ENCODE measurements around the gene AGBL1.

DNA sequence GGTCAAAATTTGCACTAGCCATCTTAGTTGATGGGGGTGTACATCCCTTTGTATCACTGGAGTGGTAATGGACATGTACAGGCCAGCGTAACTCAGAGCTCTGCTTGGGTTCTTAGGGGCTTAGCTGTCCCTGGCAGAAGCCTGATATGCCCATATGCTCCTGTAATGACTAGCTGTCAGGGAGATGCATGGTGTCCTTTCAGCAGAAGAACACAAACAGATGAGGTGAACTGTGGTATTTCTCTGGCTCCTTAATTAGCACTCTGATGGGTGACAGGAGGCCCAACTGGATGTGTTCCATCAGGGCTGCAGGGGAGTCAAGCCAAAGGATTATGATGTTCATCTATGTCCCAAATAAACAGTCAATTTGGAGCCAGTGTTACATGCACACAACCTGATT, 774.5 kb downstream of the AGBL1 start:
- TF ChIP-seq, protein P1, sequence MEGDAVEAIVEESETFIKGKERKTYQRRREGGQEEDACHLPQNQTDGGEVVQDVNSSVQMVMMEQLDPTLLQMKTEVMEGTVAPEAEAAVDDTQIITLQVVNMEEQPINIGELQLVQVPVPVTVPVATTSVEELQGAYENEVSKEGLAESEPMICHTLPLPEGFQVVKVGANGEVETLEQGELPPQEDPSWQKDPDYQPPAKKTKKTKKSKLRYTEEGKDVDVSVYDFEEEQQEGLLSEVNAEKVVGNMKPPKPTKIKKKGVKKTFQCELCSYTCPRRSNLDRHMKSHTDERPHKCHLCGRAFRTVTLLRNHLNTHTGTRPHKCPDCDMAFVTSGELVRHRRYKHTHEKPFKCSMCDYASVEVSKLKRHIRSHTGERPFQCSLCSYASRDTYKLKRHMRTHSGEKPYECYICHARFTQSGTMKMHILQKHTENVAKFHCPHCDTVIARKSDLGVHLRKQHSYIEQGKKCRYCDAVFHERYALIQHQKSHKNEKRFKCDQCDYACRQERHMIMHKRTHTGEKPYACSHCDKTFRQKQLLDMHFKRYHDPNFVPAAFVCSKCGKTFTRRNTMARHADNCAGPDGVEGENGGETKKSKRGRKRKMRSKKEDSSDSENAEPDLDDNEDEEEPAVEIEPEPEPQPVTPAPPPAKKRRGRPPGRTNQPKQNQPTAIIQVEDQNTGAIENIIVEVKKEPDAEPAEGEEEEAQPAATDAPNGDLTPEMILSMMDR (IDR thresholded peaks at IDR 0.05): no peak
- TF ChIP-seq POLR2A (IDR thresholded peaks at IDR 0.05): no peak

Measured in right lobe of liver (tissue), 4 donors.